WTC11 (cell line): ENCODE data around the gene GSTO1. TPM values are rescaled to one million over a fixed set of nuclear protein-coding genes. Genes with fewer than 3 reads are reported as not detected.

Experiments used
- ATAC-seq: fragments of 200-7000 bp; cut with Tn5 transposase; 2 replicates; pipeline ENCODE4 v1.10.0; 2021; ENCODE audit warnings: mild to moderate bottlenecking, moderate library complexity
- CTCF ChIA-PET: fragments of 300-600 bp; sonication (Branson Sonifier 250); formaldehyde crosslinking; loops from one replicate; lab custom pipeline; 2021; ENCODE audit warnings: antibody characterized with exemption; lab: Charles Lee
- POLR2A ChIA-PET: fragments of 350-600 bp; sonication (Branson Sonifier 250); formaldehyde crosslinking; loops from one replicate; lab custom pipeline; 2021; ENCODE audit warnings: antibody characterized with exemption; lab: Charles Lee
- DNase-seq: peaks from one replicate; pipeline ENCODE4 v3.0.0; 2021; ENCODE audit warnings: low spot score
- H3K27ac Mint-ChIP-seq: 2 replicates; pipeline ENCODE4 v1.8.0; 2021; ENCODE audit warnings: mixed read lengths
- H3K27me3 Mint-ChIP-seq: 2 replicates; pipeline ENCODE4 v1.8.0; 2021; ENCODE audit warnings: low read depth, mild to moderate bottlenecking, moderate library complexity, mixed read lengths
- H3K36me3 Mint-ChIP-seq: 2 replicates; pipeline ENCODE4 v1.8.0; 2021; ENCODE audit warnings: mixed read lengths
- H3K4me1 Mint-ChIP-seq: 2 replicates; pipeline ENCODE4 v1.8.0; 2022; ENCODE audit warnings: mixed read lengths
- H3K4me3 Mint-ChIP-seq: 2 replicates; pipeline ENCODE4 v1.8.0; 2021; ENCODE audit warnings: mild to moderate bottlenecking, moderate library complexity, mixed read lengths
- H3K9me3 Mint-ChIP-seq: 2 replicates; pipeline ENCODE4 v1.8.0; 2021; ENCODE audit warnings: mixed read lengths
- AR ChIP-seq: fragments of 250-450 bp; sonication (Bioruptor Pico); IDR thresholded peaks from 2 replicates; pipeline ENCODE4 v1.9.0; 2021; ENCODE audit warnings: mild to moderate bottlenecking
- EMX1 ChIP-seq: fragments of 250-450 bp; sonication (Bioruptor Pico); IDR thresholded peaks from 2 replicates; pipeline ENCODE4 v1.8.0; 2021; ENCODE audit warnings: mild to moderate bottlenecking
- FOXJ3 ChIP-seq: sonication (generic); formaldehyde crosslinking; IDR thresholded peaks from 2 replicates; pipeline ENCODE4 v1.9.0; 2021; ENCODE audit warnings: missing genetic modification reagents, mild to moderate bottlenecking, borderline replicate concordance
- IRF2 ChIP-seq: sonication (generic); formaldehyde crosslinking; IDR thresholded peaks from 2 replicates; pipeline ENCODE4 v1.8.0; 2022; ENCODE audit warnings: low read depth, missing genetic modification reagents, borderline replicate concordance
- MYBL2 ChIP-seq: sonication (generic); formaldehyde crosslinking; IDR thresholded peaks from 2 replicates; pipeline ENCODE4 v1.8.1; 2023; ENCODE audit warnings: mild to moderate bottlenecking, moderate library complexity, missing genetic modification reagents
- OVOL2 ChIP-seq: fragments of 250-450 bp; sonication (Bioruptor Pico); IDR thresholded peaks from 2 replicates; pipeline ENCODE4 v1.9.0; 2021; ENCODE audit warnings: mild to moderate bottlenecking, borderline replicate concordance
- SP1 ChIP-seq: sonication (generic); formaldehyde crosslinking; conservative IDR thresholded peaks from 2 replicates; pipeline ENCODE4 v1.8.1; 2022; ENCODE audit warnings: missing genetic modification reagents
- TCF7 ChIP-seq: sonication (generic); formaldehyde crosslinking; IDR thresholded peaks from 2 replicates; pipeline ENCODE4 v1.8.0; 2022; ENCODE audit warnings: mild to moderate bottlenecking, low read depth, missing genetic modification reagents, moderate library complexity
- TEAD4 ChIP-seq: sonication (generic); formaldehyde crosslinking; IDR thresholded peaks from 2 replicates; pipeline ENCODE4 v1.8.0; 2022; ENCODE audit warnings: mild to moderate bottlenecking, missing genetic modification reagents
- ZMAT4 ChIP-seq: fragments of 250-450 bp; sonication (Bioruptor Pico); IDR thresholded peaks from 2 replicates; pipeline ENCODE4 v1.9.0; 2021; ENCODE audit warnings: mild to moderate bottlenecking
- ZNF219 ChIP-seq: sonication (generic); formaldehyde crosslinking; IDR thresholded peaks from 2 replicates; pipeline ENCODE4 v1.8.0; 2023; ENCODE audit warnings: missing genetic modification reagents, mild to moderate bottlenecking, borderline replicate concordance
- ZNF281 ChIP-seq: sonication (generic); formaldehyde crosslinking; IDR thresholded peaks from 2 replicates; pipeline ENCODE4 v1.8.0; 2023; ENCODE audit warnings: mild to moderate bottlenecking, missing genetic modification reagents
- ZNF317 ChIP-seq: sonication (generic); formaldehyde crosslinking; IDR thresholded peaks from 2 replicates; pipeline ENCODE4 v1.8.1; 2023; ENCODE audit warnings: low read depth, mild to moderate bottlenecking, moderate library complexity, missing genetic modification reagents, borderline replicate concordance
- ZNF416 ChIP-seq: fragments of 250-450 bp; sonication (Bioruptor Pico); IDR thresholded peaks from 2 replicates; pipeline ENCODE4 v1.9.0; 2021; ENCODE audit warnings: mild to moderate bottlenecking, inconsistent platforms
- ZNF532 ChIP-seq: fragments of 250-450 bp; sonication (Bioruptor Pico); IDR thresholded peaks from 2 replicates; pipeline ENCODE4 v1.9.0; 2021; ENCODE audit warnings: mild to moderate bottlenecking, borderline replicate concordance
- total RNA-seq: library from RNA; stranded (reverse); gene quantifications from 3 replicates; pipeline ENCODE4 v1.2.3, GENCODE V29; 2021

Gene GSTO1
- total RNA-seq, 1 experiment from 2014 or later, result 87.9 TPM

- TF ChIP-seq ZNF532 (CRISPR knock-in tag) (no peak), OVOL2 (no peak), IRF2 (CRISPR knock-in tag) (no peak), ZNF281 (CRISPR knock-in tag) (no peak)
These were observed 38.1 kb upstream of the GSTO1 start (continued) for GRCh38 chr10:104216631-104217030.

- no peak overlapping the region for H3K27ac Mint-ChIP-seq
- no peaks in the 10 kb centered on the region for H3K9me3 Mint-ChIP-seq
- no peaks in the 10 kb centered on the region for H3K4me1 Mint-ChIP-seq
- ChIA-PET POLR2A (no interaction called here), CTCF (no interaction called here)
- H3K27me3 Mint-ChIP-seq, result peaks cover 9% of the 10 kb centered on the region
- DNase-seq (no peak), ATAC-seq (no peak)
- TF ChIP-seq MYBL2 (no peak), FOXJ3 (CRISPR knock-in tag) (no peak), TEAD4 (no peak), OVOL2 (no peak), ZNF219 (no peak)
- H3K4me3 Mint-ChIP-seq, result no peak overlapping the region
- H3K36me3 Mint-ChIP-seq, result no peaks in the 10 kb centered on the region
These were observed 35.9 kb upstream of the GSTO1 start for GRCh38 chr10:104218751-104219150.

- DNase-seq (no peak), ATAC-seq (no peak)
- Mint-ChIP-seq H3K4me1 (no peaks in the 10 kb centered on the region), H3K9me3 (no peaks in the 10 kb centered on the region), H3K27ac (no peak overlapping the region), H3K36me3 (no peaks in the 10 kb centered on the region)
- POLR2A ChIA-PET, result no interaction called here
- no peak for TF ChIP-seq EMX1 (CRISPR knock-in tag)
- no peak for TF ChIP-seq ZNF416 (CRISPR knock-in tag)
- TF ChIP-seq IRF2 (CRISPR knock-in tag), result no peak
- no peak for TF ChIP-seq ZNF317 (CRISPR knock-in tag)
- TF ChIP-seq AR (CRISPR knock-in tag), result no peak
- TF ChIP-seq SP1 (CRISPR knock-in tag), result no peak
- no peak for TF ChIP-seq ZNF281 (CRISPR knock-in tag)
- TF ChIP-seq TCF7 (CRISPR knock-in tag), result no peak
- no peak for TF ChIP-seq ZMAT4 (CRISPR knock-in tag)
- TF ChIP-seq, all 79 proteins: peak for 0
- H3K27me3 Mint-ChIP-seq, result peaks cover 11% of the 10 kb centered on the region
- CTCF ChIA-PET, result no interaction called here
- H3K4me3 Mint-ChIP-seq, result no peak overlapping the region
These were observed 34.2 kb upstream of the GSTO1 start for GRCh38 chr10:104220522-104220921.
